ENCODE measurements around the gene CEP89. TPM values are rescaled to one million over a fixed set of nuclear protein-coding genes. Genes with fewer than 3 reads are reported as not detected.
"Not testable (repeated sequence)": the region's sequence is repeated elsewhere in the genome, so short reads cannot be mapped to it uniquely, and the experiment has no call there.

The CEP89 gene
- polyA plus RNA-seq, 1 donor = 18.3 TPM

DNA sequence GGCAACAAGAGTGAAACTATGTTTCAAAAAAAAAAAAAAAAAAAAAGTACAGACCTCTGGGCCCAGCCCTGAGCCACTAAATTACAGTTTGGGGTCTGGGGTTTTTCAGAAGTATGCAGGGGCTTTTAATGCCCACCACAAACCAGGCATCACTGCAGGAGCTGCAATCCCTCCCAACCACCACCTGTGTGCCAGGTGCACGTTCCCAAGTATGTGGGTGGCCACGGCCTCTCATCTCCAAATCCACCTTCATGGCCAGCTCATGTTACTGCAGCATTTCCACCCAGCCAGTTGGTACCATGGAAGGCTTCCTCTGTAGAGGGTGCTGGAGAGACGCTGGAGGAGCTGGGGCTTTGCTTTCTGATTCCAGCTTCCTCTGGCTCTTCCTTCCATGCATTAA lies 26.5 kb downstream of the CEP89 start:
- DNase-seq = no peak

DNA sequence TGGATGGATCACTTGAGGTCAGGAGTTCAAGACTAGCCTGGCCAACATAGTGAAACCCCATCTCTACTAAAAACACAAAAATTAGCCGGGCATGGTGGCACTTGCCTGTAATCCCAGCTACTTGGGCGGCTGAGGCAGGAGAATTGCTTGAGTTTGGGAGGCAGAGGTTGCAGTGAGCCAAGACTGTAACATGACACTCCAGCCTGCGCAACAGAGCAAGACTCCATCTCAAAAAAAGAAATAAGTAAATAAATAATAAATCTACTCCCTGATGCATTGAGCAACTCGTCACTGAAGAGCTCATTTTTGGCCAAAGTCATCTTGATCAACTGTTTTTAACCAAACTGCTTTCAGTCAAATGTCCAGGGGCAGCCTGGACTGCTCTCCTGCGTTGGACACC lies 30.5 kb downstream of the CEP89 start:
- not testable (repeated sequence) for DNase-seq

DNA sequence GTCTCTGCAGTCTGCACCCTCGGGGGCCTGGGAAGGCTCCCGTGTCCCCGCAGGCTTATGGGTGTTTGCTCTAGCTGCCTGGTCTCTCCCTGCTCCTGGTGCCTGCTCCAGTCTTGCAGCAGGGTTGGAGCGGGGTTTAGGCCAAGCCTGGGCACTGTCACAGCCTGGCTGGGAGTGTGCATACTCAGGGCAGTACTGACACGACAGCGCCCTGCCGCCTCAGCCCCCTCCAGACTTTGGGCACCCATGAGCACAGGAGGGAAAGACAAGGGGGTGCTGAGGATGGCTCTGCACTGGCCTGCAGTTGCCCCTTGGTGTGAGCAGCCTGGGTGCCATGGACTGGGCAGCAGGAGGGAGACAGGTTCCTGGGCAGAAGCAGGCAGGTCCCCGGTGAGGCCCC lies 35.7 kb downstream of the CEP89 start:
- no peak for DNase-seq

DNA sequence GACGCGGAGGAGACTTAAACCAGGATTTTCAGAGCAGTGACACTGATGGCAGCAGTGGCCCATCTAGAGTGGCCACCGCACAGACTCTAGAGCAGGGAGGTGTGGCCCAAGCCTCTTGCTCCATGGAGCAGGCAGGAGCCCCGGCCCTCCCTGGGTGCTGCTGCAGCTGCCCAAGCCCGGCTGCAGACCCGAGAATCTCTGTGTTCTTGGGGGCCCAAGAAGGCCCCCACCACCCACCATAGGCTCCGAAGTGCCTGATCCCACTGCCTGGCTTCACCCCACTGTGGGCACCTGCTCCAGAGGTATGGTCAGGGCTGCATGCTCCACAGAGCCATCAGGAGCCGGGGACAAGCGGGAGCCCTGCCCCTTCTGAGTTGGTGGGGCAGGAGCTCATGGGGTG lies 36.1 kb downstream of the CEP89 start:
- DNase-seq = no peak

DNA sequence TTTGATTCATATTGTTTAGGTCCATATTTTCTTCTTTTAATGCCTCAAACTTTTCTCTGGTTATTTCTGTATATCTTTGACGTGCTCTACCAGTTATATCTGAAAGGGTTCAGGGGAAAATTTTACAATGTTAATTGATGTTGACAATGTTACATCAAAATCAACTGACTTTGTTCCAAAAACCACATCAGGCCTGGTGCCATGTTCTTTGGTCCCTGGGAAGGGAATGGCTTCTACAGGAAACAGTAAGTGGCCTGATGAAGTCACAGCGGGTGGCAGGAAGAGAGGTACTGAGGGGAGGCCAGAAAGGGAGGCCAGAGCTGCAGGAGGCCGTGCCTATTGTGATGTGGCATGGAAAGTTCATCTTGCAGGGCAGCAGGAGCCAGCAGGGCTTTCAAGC lies 38.2 kb downstream of the CEP89 start:
- DNase-seq = no peak

DNA sequence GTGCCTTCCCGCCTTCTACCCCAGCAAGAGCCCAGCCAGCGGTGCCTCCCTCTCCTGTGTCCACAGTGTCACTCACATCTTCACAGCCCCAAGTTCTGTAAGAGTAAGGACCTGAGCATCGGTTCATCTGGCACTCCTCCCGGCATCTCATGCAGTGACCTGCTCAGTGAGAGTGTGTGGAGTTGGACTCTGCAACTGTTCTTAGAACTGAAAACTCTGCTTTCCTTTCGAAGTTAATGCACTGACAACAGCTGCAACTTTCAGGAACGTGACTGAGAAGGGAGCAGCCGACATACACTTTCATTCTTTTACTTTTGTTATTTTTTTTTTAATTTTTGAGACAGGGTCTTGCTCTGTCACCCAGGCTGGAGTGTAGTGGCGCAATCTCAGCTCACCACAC lies 41.2 kb downstream of the CEP89 start:
- no peak for DNase-seq

DNA sequence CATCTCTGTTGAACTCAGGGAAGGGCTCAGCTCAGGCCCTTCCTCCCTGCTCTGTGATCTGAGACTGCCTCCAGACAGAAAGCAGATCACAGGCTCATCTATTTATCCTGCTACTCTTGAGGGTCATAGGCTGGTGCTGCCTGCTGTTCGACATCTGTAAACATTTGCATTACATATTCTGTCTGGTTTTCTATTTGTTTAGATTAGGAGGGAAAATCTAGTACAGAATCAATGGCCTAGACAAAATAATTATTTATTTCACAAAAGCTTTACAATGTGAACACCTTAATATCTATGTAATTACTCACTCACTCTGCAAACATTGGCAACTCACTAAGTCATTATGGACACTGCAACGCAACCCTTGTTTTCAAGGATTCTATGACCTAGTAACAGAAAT lies 43.0 kb downstream of the CEP89 start:
- DNase-seq = no peak

DNA sequence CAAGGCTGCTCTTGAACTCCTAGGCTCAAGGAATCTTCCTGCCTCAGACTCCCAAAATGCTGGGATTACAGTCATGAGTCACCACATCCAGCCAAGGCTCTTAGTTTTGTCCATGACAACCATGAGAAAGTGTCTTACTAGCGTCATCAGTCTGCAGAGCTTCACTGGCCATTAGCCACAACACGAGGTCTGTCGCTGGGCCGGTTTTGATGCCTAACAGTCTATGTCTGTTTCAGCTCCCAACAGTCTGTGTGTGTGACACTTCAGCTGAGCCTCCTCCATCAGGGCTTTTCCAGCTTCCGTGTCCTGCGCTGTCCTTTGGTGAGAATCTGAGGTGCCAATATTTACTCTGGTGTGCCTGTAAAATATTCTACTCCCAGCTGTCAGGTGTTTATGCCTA lies 47.6 kb downstream of the CEP89 start:
- no peak for DNase-seq

DNA sequence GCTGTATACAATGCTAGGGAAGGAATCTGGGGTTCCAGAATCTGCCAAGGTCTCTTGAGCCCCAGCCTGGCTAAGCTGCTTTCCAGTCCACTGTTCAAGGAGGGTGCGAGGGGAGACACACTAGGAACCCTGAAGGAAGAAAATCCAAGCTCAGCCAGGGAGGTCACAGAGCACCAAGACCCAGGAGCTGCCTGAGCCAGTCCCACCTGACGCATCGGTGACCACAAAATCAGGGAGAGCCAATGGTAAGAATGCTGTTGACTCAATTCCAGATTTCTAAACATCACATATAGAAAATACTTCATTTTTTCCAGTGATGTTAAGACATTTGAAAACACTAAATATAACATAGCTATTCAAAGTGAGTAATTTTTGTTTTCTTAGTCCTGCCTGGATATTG lies 50.1 kb downstream of the CEP89 start:
- no peak for DNase-seq

DNA sequence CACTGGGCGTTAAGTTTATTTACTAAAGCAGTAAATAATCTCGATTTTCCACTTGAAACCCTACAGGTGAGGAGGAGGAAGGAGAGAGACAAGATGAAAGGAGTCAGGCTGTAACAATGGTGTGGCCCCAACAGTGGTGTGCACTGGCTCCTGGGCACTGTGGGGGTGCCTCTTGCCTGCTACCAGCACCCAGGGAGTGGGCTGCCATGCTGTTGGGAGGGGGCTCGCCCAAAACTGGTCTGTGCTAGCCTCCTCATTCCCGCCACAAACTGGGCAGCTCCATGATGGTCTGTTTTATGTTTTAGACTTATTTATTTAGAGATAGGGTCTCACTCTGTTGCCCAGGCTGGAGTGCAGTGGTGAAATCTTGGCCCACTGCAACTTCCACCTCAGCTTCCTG lies 52.4 kb downstream of the CEP89 start:
- no peak for DNase-seq

DNA sequence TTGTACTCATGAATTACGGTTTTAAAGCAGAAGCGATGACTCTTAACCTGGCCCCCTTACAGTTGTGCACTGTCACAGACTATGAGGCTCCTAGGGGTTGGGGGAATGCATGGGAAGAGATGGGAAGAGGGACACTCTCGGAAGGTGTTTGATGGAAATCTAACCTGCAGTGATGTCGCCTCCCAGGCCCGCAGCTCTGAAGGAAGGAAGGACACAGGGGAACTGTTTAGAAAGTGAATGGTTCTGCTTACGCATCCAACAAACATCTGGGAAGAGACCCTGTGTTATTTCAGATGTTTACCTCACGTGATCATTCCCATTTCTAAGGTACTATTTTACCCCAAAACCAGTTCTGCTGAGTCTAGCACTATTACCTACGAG lies 54.2 kb downstream of the CEP89 start:
- no peak for DNase-seq

DNA sequence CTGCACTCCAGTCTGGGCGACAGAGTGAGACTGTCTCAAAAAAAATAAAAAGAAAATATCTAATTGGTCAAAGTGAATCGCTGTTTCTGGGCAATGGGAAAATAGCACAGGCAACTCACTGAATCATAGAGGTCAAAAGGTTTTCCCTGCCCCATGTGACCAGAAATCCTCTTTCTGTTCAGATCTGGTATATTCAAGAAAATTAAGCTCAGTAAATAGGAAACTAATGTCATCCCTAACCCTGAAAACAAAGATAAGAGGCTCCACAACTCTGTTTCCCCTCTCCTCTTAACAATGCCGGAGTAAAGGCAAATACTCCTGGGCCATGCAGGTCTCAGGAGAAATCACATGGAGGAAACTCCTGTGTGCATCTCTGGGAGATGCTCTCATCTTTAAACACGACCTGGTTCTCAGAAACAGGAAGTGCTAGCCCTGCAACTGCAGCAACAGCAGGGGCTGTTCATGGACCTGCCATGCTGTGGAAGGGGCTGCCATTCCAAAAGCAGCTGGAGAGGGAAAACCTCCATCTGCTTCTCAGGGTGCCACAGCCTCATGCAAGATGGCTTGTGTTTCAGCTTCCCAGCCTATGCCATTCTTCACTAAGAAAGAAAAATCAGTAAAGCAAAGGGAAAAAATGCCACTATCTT lies 54.7 kb downstream of the CEP89 start:
- no peak for DNase-seq

DNA sequence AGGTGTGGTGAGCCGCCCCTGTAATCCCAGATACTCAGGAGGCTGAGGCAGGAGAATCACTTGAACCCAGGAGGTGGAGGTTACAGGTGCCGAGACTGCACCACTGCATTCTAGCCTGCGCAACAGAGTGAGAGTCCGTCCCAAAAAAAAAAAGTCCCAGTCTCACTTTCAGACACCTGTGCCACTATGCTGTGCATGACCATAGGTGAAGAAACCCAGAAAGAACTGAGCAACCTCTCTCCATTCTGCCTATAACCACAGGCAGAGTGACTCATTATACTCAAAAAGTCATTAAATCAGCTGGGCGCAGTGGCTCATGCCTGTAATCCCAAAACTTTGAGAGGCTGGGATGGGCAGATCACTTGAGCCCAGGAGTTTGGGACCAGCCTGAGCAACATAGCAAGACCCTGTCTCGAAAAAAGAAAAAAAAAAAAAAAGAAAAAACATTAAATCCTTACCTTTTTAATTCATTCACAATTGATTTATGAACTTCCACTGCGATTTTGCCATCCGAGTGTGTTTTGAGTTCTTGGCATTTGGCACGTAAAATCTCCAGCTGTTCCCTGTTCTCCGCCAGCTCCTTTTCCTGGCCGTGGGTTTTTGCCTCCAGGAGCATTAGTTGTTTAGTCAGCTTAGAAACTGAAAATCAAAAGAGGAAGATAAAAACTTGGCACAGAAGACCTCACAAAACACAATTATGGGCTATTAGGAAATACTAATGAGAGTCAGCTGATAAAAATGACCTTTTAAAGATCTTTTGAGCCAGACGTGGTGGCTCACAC lies 56.7 kb downstream of the CEP89 start:
- no peak for DNase-seq

DNA sequence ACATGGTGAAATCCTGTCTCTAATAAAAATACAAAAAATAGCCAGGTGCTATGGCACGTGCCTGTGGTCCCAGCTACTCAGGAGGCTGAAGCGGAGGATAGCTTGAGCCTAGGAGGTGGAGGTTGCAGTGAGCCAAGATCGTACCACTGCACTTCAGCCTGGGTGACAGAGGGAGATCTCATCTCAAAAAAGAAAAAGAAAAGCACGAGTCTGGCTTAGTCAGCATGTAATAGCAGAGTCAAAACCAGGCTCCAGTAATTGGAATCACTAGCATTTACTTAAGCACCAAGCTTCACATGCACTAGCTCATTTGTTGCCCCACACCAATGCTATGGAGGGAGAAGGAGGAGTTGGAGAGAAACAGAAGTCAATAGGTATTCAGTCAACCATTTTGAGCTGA lies 60.3 kb downstream of the CEP89 start:
- no peak for DNase-seq

DNA sequence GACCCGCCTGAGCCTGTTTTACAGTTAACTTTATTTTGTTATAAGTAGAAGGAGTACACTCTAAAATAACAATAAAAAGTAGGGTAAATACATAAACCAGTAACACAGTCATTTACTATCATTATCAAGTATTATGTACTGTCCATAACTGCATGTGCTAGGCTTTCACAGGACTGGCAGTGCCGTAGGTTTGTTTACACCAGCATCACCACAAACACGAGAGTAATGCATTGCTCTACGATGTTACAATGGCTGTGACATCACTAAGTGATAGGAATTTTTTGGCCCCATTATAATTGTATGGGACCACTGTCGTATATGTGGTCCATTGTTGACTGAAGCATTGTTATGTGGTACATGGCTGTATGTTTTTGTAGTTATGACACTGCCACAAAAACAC lies 60.9 kb downstream of the CEP89 start:
- DNase-seq = no peak

DNA sequence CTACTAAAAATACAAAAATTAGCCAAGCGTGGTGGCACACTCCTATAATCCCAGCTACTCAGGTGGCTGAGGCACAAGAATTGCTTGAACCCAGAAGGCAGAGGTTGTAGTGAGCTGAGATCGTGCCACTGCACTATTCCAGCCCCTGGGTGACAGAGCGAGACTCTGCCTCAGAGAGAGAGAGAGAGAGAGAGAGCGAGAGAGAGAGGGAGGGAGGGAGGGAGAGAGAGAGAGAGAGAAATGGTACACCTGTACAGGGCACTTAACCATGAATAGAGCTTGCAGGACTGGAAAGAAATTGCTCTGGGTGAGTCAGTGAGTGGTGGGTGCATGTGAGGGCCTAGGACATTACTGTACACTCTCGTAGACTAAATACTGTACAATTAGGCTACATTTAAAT lies 61.7 kb downstream of the CEP89 start:
- DNase-seq = no peak

DNA sequence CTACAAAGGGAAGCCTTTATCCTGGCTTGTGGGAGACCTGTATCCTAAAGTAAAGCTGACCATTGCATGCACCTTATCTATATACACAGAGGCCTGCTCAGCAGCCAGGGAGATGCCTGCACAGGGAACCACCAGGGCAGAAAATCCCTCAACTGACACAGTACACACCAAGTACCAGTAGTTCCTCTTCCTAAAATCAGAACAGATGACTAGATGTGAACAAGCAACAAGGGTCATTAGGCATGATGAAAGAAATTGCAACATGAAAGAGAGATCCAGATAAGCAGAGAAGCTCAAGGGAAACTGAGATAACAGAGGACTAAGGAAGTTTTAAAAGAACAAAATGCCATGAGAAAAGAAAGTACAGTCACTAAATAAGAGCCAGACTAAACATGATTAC lies 62.5 kb downstream of the CEP89 start:
- DNase-seq = no peak

DNA sequence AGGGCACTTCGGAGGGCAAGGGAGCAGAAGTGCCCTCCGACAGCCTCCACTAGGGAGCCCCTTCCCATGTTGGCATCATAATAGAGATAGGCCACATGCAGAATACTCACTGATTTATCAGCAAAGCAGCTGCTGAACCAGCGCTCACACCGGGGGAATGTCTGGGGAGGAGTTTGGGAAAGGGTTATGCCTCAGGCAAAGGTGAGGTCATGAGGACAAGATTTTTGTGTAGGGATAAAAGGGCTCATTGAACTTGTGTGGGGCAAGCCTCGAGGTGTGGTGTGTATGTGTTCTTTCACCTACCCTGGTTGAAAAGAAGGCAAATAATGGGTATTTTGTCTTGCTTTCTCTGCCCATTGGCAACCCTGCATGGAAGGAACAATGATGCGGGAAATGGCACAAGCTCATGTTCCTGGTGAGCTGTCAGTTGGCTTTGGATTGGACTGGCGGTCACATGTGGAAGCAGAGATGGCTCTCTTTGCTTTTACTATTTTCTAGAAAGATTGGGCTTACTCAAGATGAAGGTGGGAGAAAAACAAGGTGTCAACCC lies 63.0 kb downstream of the CEP89 start:
- no peak for DNase-seq

DNA sequence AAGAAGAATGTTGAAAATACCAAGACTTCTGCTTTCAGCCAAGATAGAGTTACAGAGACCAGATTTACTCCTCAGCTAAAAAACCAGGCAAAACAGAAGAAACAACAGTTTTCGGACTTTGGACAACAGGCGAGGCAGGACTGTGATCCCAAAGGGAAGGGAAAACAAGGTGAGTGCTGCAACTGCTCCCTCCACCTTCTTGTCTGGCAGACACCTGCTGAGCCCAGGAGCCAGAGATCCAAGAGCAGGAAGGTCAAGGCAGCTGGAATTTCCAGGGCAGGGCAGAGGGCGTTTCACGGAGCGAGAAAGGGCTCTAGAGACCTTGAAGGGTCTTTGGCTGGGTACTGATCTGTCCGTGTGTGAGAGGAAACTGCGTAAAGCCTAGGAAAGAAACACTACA lies 69.3 kb downstream of the CEP89 start:
- no peak for DNase-seq

DNA sequence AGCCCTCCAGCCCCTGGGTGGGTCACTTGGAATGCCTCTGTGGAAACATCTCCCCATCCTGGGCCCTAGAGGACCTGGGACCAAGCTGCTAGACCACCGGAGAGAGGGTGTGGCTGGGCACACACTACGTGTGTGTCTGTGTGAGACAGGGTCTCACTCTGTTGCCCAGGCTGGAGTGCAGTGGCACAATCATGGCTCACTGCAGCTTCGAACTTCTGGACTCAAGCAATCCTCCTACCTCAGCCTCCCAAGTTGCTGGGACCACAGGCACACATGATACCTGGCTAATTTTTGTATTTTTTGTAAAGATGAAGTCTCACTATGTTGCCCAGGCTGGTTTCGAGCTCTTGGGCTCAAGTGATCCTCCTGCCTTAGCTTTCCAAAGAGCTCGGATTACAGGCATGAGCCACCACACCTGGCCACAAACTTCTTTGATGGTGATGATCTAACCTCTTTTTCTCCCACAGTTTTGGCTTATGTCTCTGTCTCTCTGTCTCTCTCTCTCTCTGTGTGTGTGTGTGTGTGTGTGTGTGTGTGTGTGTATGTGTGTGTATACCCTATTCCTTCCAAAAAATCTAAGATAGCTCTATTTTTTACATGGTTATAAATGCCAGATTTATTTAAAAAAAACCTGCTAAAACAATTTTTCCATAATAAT lies 70.1 kb downstream of the CEP89 start:
- no peak for DNase-seq

DNA sequence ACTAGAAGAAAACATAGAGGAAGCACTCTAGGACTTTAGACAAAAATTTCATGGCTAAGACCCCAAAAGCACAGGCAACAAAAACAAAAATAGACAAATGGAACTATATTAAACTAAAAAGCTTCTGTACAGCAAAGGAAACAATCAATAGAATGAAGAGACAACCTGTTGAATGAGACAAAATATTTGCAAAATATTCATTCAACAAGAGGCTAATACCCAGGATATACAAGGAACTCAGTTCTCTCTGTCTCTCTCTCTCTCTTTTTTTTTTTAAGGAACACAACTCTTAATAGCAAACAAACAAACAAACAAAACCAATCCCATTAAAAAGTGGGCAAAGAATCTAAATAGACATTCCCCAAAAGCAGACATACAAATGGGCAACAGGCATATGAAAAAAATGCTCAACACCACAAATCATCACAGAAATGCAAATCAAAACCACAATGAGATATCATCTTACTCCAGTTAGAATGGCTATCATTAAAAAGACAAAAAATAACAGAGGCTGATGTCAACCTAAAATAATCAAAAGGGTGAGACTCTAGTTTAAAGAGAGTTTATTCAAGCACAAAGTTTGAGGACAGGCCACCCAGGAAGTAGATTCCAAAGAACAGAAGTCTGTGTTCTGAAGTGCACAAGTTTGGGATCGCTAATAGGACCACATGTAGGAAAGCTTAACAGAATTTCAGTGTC lies 75.1 kb downstream of the CEP89 start:
- no peak for DNase-seq

DNA sequence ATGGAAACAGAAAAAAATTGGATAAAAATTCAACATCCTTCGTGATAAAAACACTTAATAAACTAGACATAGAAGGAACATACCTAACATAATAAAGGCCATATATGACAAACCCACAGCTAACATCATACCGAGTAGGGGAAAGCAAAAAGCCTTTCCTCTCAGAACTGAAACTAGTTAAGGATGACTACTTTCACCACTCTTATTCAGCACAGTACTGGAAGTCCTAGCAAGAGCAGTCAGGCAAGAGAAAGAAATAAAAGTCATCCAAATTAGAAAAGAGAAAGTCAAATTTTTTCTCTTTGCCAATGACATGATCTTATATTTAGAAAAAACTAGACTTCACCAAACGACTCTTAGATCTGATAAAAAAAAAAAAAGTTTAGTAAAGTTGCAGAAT lies 76.4 kb downstream of the CEP89 start:
- DNase-seq = no peak

DNA sequence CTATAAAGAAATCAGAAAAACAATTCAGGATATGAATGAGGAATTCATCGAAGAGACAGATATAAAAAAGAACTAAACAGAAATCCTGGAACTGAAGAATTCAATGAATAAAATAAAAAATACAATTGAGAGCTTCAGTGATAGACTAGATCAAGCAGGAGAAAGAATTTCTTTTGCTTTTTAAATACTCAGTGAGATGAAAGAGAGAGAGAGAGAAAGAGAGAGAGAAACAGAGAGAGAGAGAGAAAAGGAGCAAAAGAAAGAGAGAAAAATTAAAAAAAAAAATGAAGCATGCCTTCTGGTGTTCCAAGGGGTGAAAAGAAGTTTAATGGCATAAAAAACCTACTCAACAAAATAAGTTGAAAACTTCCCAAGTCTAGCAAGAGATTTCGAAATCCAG lies 80.1 kb downstream of the CEP89 start:
- DNase-seq = no peak
